ENCODE results near the gene NDUFAB1. TPM values are rescaled to one million over a fixed set of nuclear protein-coding genes. Genes with fewer than 3 reads are reported as not detected.

NDUFAB1 gene
- total RNA-seq, 4 donors from 2014 or later: 47.8 to 77.8 (median 56.7) TPM

DNA sequence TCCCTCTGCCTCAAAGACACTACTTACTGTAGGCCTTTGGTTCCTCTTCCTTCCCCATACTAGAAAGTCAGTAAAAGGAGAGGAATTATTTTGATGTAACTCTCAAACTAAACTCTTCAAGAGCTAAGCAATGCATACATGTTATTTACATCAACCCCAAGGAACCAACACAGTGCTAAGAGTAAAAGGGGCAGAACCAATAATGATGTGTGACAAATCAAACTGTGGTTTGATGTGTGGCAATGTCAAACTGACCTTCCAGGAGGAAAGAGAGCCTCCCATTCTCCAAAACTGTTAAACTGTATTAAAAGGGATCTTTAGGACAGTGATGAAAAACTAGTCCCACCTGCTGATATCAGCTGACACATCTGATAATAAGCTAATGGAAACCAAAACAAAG is 15.7 kb downstream of the NDUFAB1 start:
- intact Hi-C loops (cut with DNase I; ENCODE audit: low total_unique reads): no loop called here

DNA sequence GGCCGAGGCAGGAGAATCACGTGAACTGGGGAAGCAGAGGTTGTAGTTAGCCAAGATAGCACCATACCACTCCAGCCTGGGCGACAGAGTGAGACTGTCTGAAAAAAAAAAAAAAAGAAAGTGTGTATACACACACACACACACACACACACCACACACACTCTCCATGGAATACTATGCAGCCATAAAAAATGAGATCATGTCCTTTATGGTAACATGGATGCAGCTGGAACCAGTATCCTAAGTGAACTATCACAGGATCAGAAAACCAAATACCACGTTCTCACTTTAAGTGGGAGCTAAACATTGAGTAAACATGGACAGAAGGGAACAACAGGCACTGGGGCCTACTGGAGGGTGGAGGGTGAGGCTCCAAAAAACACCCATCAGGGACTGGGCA is 16.7 kb downstream of the NDUFAB1 start:
- WGBS, 2 donors: 95 to 98% methylated on average over 4 of the region's 4 CpGs
- TF ChIP-seq, protein P1, sequence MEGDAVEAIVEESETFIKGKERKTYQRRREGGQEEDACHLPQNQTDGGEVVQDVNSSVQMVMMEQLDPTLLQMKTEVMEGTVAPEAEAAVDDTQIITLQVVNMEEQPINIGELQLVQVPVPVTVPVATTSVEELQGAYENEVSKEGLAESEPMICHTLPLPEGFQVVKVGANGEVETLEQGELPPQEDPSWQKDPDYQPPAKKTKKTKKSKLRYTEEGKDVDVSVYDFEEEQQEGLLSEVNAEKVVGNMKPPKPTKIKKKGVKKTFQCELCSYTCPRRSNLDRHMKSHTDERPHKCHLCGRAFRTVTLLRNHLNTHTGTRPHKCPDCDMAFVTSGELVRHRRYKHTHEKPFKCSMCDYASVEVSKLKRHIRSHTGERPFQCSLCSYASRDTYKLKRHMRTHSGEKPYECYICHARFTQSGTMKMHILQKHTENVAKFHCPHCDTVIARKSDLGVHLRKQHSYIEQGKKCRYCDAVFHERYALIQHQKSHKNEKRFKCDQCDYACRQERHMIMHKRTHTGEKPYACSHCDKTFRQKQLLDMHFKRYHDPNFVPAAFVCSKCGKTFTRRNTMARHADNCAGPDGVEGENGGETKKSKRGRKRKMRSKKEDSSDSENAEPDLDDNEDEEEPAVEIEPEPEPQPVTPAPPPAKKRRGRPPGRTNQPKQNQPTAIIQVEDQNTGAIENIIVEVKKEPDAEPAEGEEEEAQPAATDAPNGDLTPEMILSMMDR (IDR thresholded peaks at IDR 0.05): no peak
- no peak for TF ChIP-seq POLR2A (IDR thresholded peaks at IDR 0.05)
- no peak overlapping the region for H3K4me3 ChIP-seq (ENCODE audit: low read depth, poor library complexity, severe bottlenecking)
- intact Hi-C loops (cut with DNase I; ENCODE audit: low total_unique reads): no loop called here
- no peak for DNase-seq (ENCODE audit: low spot score in 2 of 2)

More for the DNA sequence above, 15.7 kb downstream of the NDUFAB1 start:
- no peak for TF ChIP-seq POLR2A (IDR thresholded peaks at IDR 0.05)
- TF ChIP-seq, protein P1 (IDR thresholded peaks at IDR 0.05): no peak
- no peak for DNase-seq (ENCODE audit: low spot score in 2 of 2)
- no peak overlapping the region for H3K4me3 ChIP-seq (ENCODE audit: low read depth, poor library complexity, severe bottlenecking)

DNA sequence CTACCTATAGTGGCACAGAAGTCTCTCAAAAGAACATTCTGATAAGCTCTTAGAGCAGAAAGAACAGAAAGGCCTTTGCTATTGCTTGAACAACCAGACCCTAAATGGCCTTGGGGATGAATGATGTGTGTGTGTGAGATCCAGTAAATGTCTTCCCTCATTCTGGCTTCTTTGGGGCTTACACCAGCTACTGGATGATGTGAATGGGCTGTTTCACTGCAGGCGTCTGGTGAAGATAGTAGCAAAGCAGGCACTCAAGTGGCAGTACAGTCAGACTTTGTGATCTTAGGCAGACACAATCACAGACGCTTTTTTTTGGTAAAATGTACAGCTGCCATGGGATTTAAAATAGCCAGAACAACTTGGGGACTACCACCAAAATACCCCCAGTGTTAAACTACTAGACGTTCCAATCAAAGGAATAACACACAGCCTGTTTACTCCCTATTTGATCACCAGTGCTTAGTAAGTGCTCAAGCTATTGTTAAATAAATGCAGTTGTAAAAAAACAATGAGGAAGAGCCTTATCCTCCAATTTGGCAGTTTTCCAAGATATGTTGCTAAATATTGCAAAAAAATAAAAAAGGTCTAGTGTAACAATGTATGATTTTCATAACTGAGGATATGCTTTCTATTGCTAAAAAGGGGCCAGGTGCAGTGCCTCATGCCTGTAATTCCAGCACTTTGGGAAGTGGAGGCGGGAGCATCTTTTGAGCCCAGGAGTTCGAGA is 17.9 kb downstream of the NDUFAB1 start:
- WGBS, 2 donors: 71 to 80% methylated on average over 5 of the region's 5 CpGs
- H3K4me3 ChIP-seq (ENCODE audit: low read depth, poor library complexity, severe bottlenecking): no peak overlapping the region
- intact Hi-C loops (cut with DNase I; ENCODE audit: low total_unique reads): no loop called here
- TF ChIP-seq, protein P1 (IDR thresholded peaks at IDR 0.05): no peak
- no peak for TF ChIP-seq POLR2A (IDR thresholded peaks at IDR 0.05)
- DNase-seq (ENCODE audit: low spot score in 2 of 2): no peak

DNA sequence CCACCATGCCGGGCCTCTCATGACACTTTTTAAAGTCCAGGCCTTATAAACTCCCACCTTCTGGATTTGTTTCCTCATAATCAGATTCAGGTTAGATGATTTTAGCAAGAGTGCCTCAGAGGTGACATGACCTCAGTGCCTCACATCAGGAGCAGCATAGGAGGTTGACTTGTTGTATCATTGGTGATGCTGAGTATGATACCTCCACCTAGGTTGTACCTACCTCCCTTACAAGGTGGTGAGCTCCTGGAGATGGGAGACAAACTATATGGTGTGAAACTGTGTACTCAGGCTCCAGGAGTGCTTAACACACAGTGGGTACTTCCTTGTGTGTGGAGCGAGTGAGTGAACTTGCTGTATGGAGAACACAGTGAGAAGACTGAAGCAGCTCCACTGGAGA is 18.6 kb downstream of the NDUFAB1 start:
- no peak for TF ChIP-seq POLR2A (IDR thresholded peaks at IDR 0.05)
- TF ChIP-seq, protein P1 (IDR thresholded peaks at IDR 0.05): no peak
- 92 to 94% methylated on average over 2 of the region's 2 CpGs for WGBS, 2 donors

DNA sequence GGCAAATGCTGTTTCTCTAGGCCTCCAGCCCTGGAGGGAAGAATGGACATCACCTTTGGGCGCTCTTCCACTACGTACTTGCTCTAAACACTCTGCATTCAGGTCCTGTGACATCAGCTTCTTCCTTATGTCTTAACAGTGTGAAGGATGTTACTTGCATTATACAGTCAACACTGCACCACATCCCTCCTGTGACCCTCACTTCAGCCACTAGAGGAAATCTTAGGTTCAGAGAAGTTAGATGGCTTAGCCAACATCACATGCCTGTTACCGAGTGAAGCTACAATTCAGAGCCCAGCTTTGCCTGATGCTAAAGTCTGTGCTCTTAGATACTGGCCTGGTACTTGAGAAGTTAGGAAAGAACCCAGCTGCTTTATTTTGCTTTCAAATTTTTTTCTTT is 20.3 kb downstream of the NDUFAB1 start:
- no peak overlapping the region for H3K4me3 ChIP-seq (ENCODE audit: low read depth, poor library complexity, severe bottlenecking)
- TF ChIP-seq POLR2A (IDR thresholded peaks at IDR 0.05): no peak
- TF ChIP-seq, protein P1 (IDR thresholded peaks at IDR 0.05): no peak
- WGBS, 2 donors: 87 to 89% methylated on average over 3 of the region's 3 CpGs
- intact Hi-C loops (cut with DNase I; ENCODE audit: low total_unique reads): no loop called here
- no peak for DNase-seq (ENCODE audit: low spot score in 2 of 2)

More for the DNA sequence above, 18.6 kb downstream of the NDUFAB1 start:
- intact Hi-C loops (cut with DNase I; ENCODE audit: low total_unique reads): no loop called here
- H3K4me3 ChIP-seq (ENCODE audit: low read depth, poor library complexity, severe bottlenecking): no peak overlapping the region
- DNase-seq (ENCODE audit: low spot score in 2 of 2): no peak

DNA sequence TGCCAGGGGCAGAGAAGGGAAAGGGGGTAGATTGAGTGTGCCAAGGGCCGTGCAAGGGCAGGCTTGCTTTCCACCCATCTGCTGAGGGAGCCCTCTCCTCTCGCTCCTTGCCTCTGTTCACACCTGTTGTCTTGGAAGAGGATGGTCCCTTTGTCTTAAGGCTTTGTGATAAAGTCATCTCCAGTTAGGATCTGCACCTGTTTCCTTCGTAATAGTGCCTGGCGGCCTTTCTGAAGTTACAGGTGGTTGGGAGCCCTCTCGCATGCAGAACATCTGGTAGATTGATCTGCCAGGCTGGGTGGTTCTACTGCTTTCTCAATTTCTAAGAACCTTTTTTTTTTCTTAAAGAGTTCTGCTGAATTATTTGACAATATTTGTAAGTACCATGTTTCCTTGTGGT is 22.3 kb downstream of the NDUFAB1 start:
- WGBS, 2 donors: 76 to 86% methylated on average over 5 of the region's 5 CpGs
- TF ChIP-seq, protein P1 (IDR thresholded peaks at IDR 0.05): no peak
- no peak for DNase-seq (ENCODE audit: low spot score in 2 of 2)
- intact Hi-C loops (cut with DNase I; ENCODE audit: low total_unique reads): no loop called here
- H3K4me3 ChIP-seq (ENCODE audit: low read depth, poor library complexity, severe bottlenecking): no peak overlapping the region
